ENCODE results near the gene FOXP1.

- TF ChIP-seq, protein P1, sequence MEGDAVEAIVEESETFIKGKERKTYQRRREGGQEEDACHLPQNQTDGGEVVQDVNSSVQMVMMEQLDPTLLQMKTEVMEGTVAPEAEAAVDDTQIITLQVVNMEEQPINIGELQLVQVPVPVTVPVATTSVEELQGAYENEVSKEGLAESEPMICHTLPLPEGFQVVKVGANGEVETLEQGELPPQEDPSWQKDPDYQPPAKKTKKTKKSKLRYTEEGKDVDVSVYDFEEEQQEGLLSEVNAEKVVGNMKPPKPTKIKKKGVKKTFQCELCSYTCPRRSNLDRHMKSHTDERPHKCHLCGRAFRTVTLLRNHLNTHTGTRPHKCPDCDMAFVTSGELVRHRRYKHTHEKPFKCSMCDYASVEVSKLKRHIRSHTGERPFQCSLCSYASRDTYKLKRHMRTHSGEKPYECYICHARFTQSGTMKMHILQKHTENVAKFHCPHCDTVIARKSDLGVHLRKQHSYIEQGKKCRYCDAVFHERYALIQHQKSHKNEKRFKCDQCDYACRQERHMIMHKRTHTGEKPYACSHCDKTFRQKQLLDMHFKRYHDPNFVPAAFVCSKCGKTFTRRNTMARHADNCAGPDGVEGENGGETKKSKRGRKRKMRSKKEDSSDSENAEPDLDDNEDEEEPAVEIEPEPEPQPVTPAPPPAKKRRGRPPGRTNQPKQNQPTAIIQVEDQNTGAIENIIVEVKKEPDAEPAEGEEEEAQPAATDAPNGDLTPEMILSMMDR (IDR thresholded peaks at IDR 0.05): no peak
- no peak for TF ChIP-seq POLR2A (IDR thresholded peaks at IDR 0.05)
These were observed 151.2 kb downstream of the FOXP1 start for GRCh38 chr3:71432044-71432975.
